Measurements from ENCODE around the gene IGFLR1. TPM values are rescaled to one million over a fixed set of nuclear protein-coding genes. Genes with fewer than 3 reads are reported as not detected.

IGFLR1 gene
- total and polyA plus RNA-seq, 2 donors (not counting 3 experiments of a cell fraction or from before 2014, with no cell fraction given) = 2.6 to 7.6 TPM

- DNase-seq (ENCODE audit: low read depth, low spot score) (no peak), FAIRE-seq (no peak)
- H3K36me3 ChIP-seq (ENCODE audit: control insufficient read depth in 2 of 2, extremely low read depth in 1 of 2, insufficient read depth in 2 of 2, low read length in 2 of 2) = peaks cover 26 to 69% of the 10 kb centered on the region in 2 experiments
- H3K4me2 ChIP-seq (ENCODE audit: insufficient read depth, low read length) = no peak overlapping the region
- H3K4me1 ChIP-seq (ENCODE audit: control insufficient read depth, extremely low read depth, insufficient read depth, low read length) = peaks cover 6% of the 10 kb centered on the region
- TF ChIP-seq GATA2 (IDR thresholded peaks at IDR 0.05; ENCODE audit: insufficient read depth, insufficient read length, low read depth, low read length) = no peak
- TF ChIP-seq JUN (IDR thresholded peaks at IDR 0.05; ENCODE audit: borderline replicate concordance, insufficient read depth, insufficient read length, low read depth) = no peak
- TF ChIP-seq CTCF (IDR thresholded peaks at IDR 0.05; ENCODE audit: extremely low read depth in 1 of 2, insufficient read depth in 1 of 2, low read depth in 1 of 2, low read length in 2 of 2) = no peak
- no peak for TF ChIP-seq EZH2 (IDR thresholded peaks at IDR 0.05; ENCODE audit: borderline replicate concordance, low read depth, low read length, severe bottlenecking)
- no peak for TF ChIP-seq MAX (IDR thresholded peaks at IDR 0.05; ENCODE audit: insufficient read depth, insufficient read length)
- no peak for TF ChIP-seq POLR2A (IDR thresholded peaks at IDR 0.05; ENCODE audit: low read depth, low read length)
- no peak for TF ChIP-seq FOS (IDR thresholded peaks at IDR 0.05; ENCODE audit: borderline replicate concordance, insufficient read depth, low read length)
- no peak for TF ChIP-seq POLR2AphosphoS5 (IDR thresholded peaks at IDR 0.05; ENCODE audit: insufficient read depth, low read depth, low read length)
- TF ChIP-seq MYC (IDR thresholded peaks at IDR 0.05; ENCODE audit: low read depth, low read length) = no peak
- H3K27me3 ChIP-seq (ENCODE audit: control insufficient read depth in 2 of 2, insufficient read depth in 2 of 2, low read length in 2 of 2) = no peaks in the 10 kb centered on the region
- H3K27ac ChIP-seq (ENCODE audit: insufficient read depth, low read depth, low read length) = no peak overlapping the region
- CTCF ChIA-PET = no interaction called here
- no peaks in the 10 kb centered on the region for H4K20me1 ChIP-seq (replicated peaks; ENCODE audit: control insufficient read depth, extremely low read depth, insufficient read depth, low read length)
- no peak overlapping the region for H2AFZ ChIP-seq (ENCODE audit: low read depth, low read length)
- dilution Hi-C loops (cut with MboI; ENCODE audit: extremely low pct_ligation_motif_present, low sequenced_read_pairs) = no loop called here
- H3K9ac ChIP-seq (replicated peaks; ENCODE audit: extremely low read depth, insufficient read depth, low read length) = no peak overlapping the region
- BruUV-seq (replicated peaks) = no TSS peak
- intact Hi-C loops (cut with micrococcal nuclease) = no loop called here
- peaks cover 24% of the 10 kb centered on the region for H3K79me2 ChIP-seq (ENCODE audit: control insufficient read depth, insufficient read depth, low read length)
- H3K9me1 ChIP-seq (replicated peaks; ENCODE audit: control insufficient read depth, extremely low read depth, insufficient read depth, low read length) = no peaks in the 10 kb centered on the region
- H3K4me3 ChIP-seq (replicated peaks in 1 of 3; ENCODE audit: insufficient read depth in 1 of 3, low read depth in 1 of 3, low read length in 3 of 3) = no peak overlapping the region
- H3K9me3 ChIP-seq (replicated peaks; ENCODE audit: control insufficient read depth, insufficient read depth, low read length) = no peaks in the 10 kb centered on the region
- POLR2A ChIA-PET = no interaction called here
Measured at GRCh38 chr19:35723671-35724070, 18.6 kb downstream of the IGFLR1 start.
